T-cell (primary cell): ENCODE measurements around the gene STX16. TPM values are rescaled to one million over a fixed set of nuclear protein-coding genes. Genes with fewer than 3 reads are reported as not detected.
"Not testable (repeated sequence)": the region's sequence is repeated elsewhere in the genome, so short reads cannot be mapped to it uniquely, and the experiment has no call there.

Experiments used
- ATAC-seq, 4 experiments: fragments of 200-7000 bp in 3 of 4; fragments of 150-1000 bp in 1 of 4; cut with Tn5 transposase; replicated peaks in 1 of 4; 1 replicate in 3 of 4; 2 replicates in 1 of 4; pipeline ENCODE4 v1.10.0; 2021; ENCODE audit warnings: moderate library complexity in 3 of 4, mild to moderate bottlenecking in 2 of 4, moderate number of reproducible peaks in 1 of 4
- CTCF ChIA-PET, 2 donors: fragments of 300-600 bp; sonication (Branson Sonifier 250); formaldehyde crosslinking; loops; one replicate each; lab custom pipeline; 2022; ENCODE audit warnings: antibody characterized with exemption in 2 of 2; lab: Charles Lee
- POLR2A ChIA-PET, 2 donors: fragments of 300-600 bp; sonication (Branson Sonifier 250); formaldehyde crosslinking; loops; one replicate each; lab custom pipeline; 2022; ENCODE audit warnings: antibody characterized with exemption in 2 of 2; lab: Charles Lee
- DNase-seq, 35 experiments: peaks; one replicate each; pipeline versions ENCODE4 v3.0.0 to v3.0.0-alpha.2; 2013 to 2023
- H3K27ac ChIP-seq: one replicate; pipeline ENCODE4 v1.5.1; 2013; ENCODE audit warnings: low read length
- H3K27me3 ChIP-seq, 2 experiments: replicated peaks in 1 of 2; 1 replicate in 1 of 2; 2 replicates in 1 of 2; pipeline versions ENCODE4 v1.6.1 to v1.7.0; 2013; ENCODE audit warnings: low read length in 1 of 2, mixed read lengths in 1 of 2; ENCODE audit not compliant: control insufficient read depth in 2 of 2, insufficient read depth in 2 of 2; ENCODE audit errors: extremely low read depth in 1 of 2
- H3K36me3 ChIP-seq, 2 donors: 1 replicate in 1 of 2; 2 replicates in 1 of 2; pipeline versions ENCODE4 v1.6.1 to v1.7.0; 2013; ENCODE audit warnings: low read length in 1 of 2; ENCODE audit not compliant: control insufficient read depth in 2 of 2, insufficient read depth in 1 of 2; ENCODE audit errors: extremely low read depth in 1 of 2
- H3K4me1 ChIP-seq, 2 experiments: 1 replicate in 1 of 2; 2 replicates in 1 of 2; pipeline versions ENCODE4 v1.6.1 to v1.7.0; 2013; ENCODE audit warnings: low read length in 2 of 2, mixed read lengths in 1 of 2; ENCODE audit not compliant: insufficient read depth in 2 of 2, control insufficient read depth in 1 of 2; ENCODE audit errors: extremely low read depth in 1 of 2
- H3K4me3 ChIP-seq, 2 donors: 1 replicate in 1 of 2; 2 replicates in 1 of 2; pipeline versions ENCODE4 v1.5.1 to v1.7.0; 2013; ENCODE audit warnings: mild to moderate bottlenecking in 2 of 2, low read length in 1 of 2, moderate library complexity in 1 of 2; ENCODE audit not compliant: control insufficient read depth in 1 of 2; ENCODE audit errors: extremely low read depth in 1 of 2
- H3K9me3 ChIP-seq: 2 replicates; pipeline ENCODE4 v1.7.0; 2013
- H3K27ac Mint-ChIP-seq, 2 donors: one replicate each; pipeline ENCODE4 v1.8.0; 2020 to 2021; ENCODE audit warnings: mild to moderate bottlenecking in 2 of 2, mixed read lengths in 2 of 2
- H3K27me3 Mint-ChIP-seq, 2 donors: one replicate each; pipeline ENCODE4 v1.8.0; 2021 to 2022; ENCODE audit warnings: mixed read lengths in 2 of 2
- H3K36me3 Mint-ChIP-seq: one replicate; pipeline ENCODE4 v1.8.0; 2021; ENCODE audit warnings: mixed read lengths
- H3K4me1 Mint-ChIP-seq, 3 donors: one replicate each; pipeline ENCODE4 v1.8.0; 2020 to 2022; ENCODE audit warnings: mixed read lengths in 3 of 3, mild to moderate bottlenecking in 1 of 3
- H3K4me3 Mint-ChIP-seq, 3 donors: one replicate each; pipeline ENCODE4 v1.8.0; 2020 to 2022; ENCODE audit warnings: mild to moderate bottlenecking in 3 of 3, mixed read lengths in 3 of 3, moderate library complexity in 3 of 3
- H3K9me3 Mint-ChIP-seq, 3 donors: one replicate each; pipeline ENCODE4 v1.8.0; 2020 to 2022; ENCODE audit warnings: mixed read lengths in 3 of 3
- WGBS: methylation state at CpG from one replicate; pipeline ENCODE4 v1.1.5; 2013; ENCODE audit warnings: missing lambda C conversion rate; ENCODE audit not compliant: insufficient coverage; 5-methylcytosine and 5-hydroxymethylcytosine counted together
- total RNA-seq, 35 experiments: library from RNA in 6 of 35; stranded (reverse) in 6 of 35; fragments of 120-200 nt in 1 of 35; gene quantifications; one replicate each; pipeline versions ENCODE4 v1.2.1 to v1.2.4 and lab custom pipeline; 2013 to 2026

The STX16 gene
- total RNA-seq, 5 donors from 2014 or later (not counting 1 experiment from before 2014, with no cell fraction given), result 154 to 213 (median 178) TPM

DNA sequence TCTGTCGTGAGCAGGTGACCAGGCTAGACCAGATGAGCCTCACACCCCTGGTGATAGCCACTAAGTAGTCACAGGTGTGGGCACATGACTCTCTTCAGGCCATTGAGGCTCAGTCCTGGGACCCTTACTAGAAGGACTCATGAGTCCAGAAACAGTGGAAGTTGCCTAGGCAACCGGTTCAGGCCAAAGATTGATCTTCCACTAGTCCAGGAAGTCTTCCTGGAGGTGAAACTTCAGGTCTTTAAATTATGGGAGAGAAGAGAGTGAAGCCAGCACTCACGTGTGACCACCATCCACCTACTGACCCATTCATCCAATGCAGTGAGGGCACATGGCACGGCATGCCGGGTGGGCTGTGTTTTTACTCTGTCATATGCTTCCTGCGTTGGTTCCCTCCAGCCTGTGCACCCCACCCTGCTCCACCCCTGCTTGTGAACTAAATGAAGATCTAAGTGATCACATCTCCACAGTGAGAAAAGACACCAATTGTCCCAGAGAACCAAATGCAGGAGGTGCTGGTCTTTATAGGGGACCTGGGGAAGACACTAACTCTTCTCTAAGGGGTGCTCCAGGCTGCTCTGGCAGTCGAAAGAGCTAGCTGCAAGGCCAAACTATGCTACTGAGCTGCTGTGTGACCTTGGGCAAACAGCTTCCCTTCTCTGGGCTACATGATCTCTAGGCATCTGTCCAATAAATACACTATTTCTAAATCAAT, 12.5 kb upstream of the STX16 start:
- ATAC-seq (no peak), DNase-seq (peak in 1 of 35 experiments; percentile 13)
- H3K36me3 ChIP-seq, result no peaks in the 10 kb centered on the region
- CTCF ChIA-PET, result interaction anchor here in 1 of 2 donors (0.6 kb wide), 1 partner anchor 207 kb away, joined by 3 read pairs; no protein-coding TSS in a partner anchor
- Mint-ChIP-seq H3K27ac (no peak overlapping the region), H3K4me3 (no peak overlapping the region), H3K36me3 (no peaks in the 10 kb centered on the region), H3K4me1 (peaks cover 16 to 30% (median 27%) of the 10 kb centered on the region in 3 donors), H3K9me3 (no peaks in the 10 kb centered on the region), H3K27me3 (peaks cover 7 to 15% of the 10 kb centered on the region in 2 donors)
- POLR2A ChIA-PET, result no interaction called here
- no peak overlapping the region for H3K4me3 ChIP-seq
- H3K27me3 ChIP-seq, result peaks cover 0 to 12% of the 10 kb centered on the region in 2 experiments
- WGBS, result 100% methylated on average over 1 of the region's 7 CpGs
- H3K9me3 ChIP-seq, result no peaks in the 10 kb centered on the region
- no peak overlapping the region for H3K27ac ChIP-seq
- H3K4me1 ChIP-seq, result peaks cover 3 to 14% of the 10 kb centered on the region in 2 experiments

DNA sequence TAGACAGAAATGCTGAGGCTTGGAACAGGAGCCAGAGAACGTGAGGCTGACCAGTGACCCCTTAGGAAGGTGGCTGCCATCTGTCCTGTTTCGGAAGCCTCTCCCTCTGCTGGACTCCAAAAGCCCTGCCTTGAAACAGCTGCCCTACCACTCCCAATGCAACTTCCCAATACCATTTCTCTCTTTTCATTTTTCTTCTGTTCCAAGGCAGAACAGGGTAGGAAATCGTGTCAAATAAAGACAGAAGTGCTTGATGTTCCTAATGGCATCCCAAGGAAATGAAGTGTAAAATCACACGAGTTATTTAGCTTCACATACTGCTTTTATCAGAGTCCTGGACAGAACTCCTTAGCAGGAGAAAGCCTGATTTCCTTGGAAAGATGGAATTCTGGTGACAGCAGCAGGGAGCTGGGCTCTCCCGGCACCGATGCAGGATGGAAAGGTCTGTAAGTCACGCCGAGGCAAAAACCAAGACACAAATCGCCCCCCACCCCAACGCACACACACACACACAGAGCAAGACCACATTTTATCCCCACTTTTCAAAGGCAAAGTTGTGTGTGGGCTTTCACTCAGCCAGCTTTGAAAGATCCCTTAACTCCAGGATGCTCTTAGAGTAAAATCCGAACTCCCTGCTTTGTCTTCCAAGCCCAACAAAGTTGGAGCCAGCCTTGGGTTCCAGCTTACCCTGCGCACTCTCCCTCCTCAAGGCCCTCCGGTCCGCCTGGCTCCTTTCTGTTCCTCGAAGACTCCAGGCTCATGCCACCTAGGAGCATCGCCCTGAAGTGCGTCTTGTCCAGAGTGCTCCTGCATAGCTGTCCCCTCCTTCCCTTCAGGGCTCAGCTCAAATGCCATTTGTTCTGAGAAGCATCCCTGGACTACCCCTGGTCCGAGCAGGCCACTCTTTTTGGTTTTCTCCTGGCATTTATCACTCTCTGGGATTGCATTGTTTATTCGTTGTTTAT, 11.6 kb upstream of the STX16 start:
- H3K4me1 Mint-ChIP-seq, result peaks cover 9 to 24% (median 20%) of the 10 kb centered on the region in 3 donors
- H3K4me3 ChIP-seq, result no peak overlapping the region
- no peak overlapping the region for H3K4me3 Mint-ChIP-seq
- peaks cover 3 to 9% of the 10 kb centered on the region in 2 experiments for H3K4me1 ChIP-seq
- H3K9me3 ChIP-seq, result no peaks in the 10 kb centered on the region
- H3K36me3 ChIP-seq, result no peaks in the 10 kb centered on the region
- CTCF ChIA-PET, result interaction anchor here in 1 of 2 donors (0.6 kb wide), 1 partner anchor 208 kb away, joined by 3 read pairs; no protein-coding TSS in a partner anchor
- WGBS, result 86% methylated on average over 14 of the region's 19 CpGs
- H3K27ac ChIP-seq, result no peak overlapping the region
- H3K36me3 Mint-ChIP-seq, result no peaks in the 10 kb centered on the region
- H3K27me3 ChIP-seq, result peaks cover 0 to 12% of the 10 kb centered on the region in 2 experiments
- no peak overlapping the region for H3K27ac Mint-ChIP-seq
- POLR2A ChIA-PET, result no interaction called here
- ATAC-seq, result no peak
- H3K9me3 Mint-ChIP-seq, result no peaks in the 10 kb centered on the region
- DNase-seq, result peak in 1 of 35 experiments; percentile 3
- H3K27me3 Mint-ChIP-seq, result peaks cover 7 to 15% of the 10 kb centered on the region in 2 donors

DNA sequence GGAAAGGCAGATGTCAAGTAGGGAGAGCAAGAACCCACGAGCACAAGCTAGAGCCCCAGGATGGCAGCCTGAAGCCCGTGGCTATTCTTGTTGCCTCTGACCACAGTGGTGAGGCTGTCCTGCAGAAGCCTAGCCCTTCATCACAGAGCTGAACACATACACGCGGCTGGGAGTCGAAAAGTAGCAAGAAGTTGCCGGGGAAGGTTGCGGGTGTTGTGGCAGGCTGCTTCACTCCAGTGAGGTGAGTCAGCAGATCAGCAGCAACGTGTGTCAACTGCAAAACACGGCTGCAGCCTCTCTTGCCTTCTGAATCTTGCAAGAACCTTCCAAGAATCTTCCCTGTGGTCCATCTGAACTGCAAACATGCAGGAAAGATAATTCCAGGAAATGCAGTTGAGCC, 10.6 kb upstream of the STX16 start:
- ATAC-seq (no peak), DNase-seq (no peak)
- H3K4me1 Mint-ChIP-seq, result peaks cover 2 to 14% (median 10%) of the 10 kb centered on the region in 3 donors
- H3K36me3 ChIP-seq, result no peaks in the 10 kb centered on the region
- H3K4me1 ChIP-seq, result no peaks in the 10 kb centered on the region
- no peaks in the 10 kb centered on the region for H3K9me3 ChIP-seq
- H3K4me3 ChIP-seq, result no peak overlapping the region
- no peak overlapping the region for H3K27ac ChIP-seq
- H3K27ac Mint-ChIP-seq, result no peak overlapping the region
- 44% methylated on average over 5 of the region's 9 CpGs for WGBS
- no peak overlapping the region for H3K4me3 Mint-ChIP-seq
- POLR2A ChIA-PET, result no interaction called here
- no peaks in the 10 kb centered on the region for H3K36me3 Mint-ChIP-seq
- CTCF ChIA-PET, result no interaction called here
- H3K9me3 Mint-ChIP-seq, result no peaks in the 10 kb centered on the region
- peaks cover 7 to 15% of the 10 kb centered on the region in 2 donors for H3K27me3 Mint-ChIP-seq
- H3K27me3 ChIP-seq, result peaks cover 0 to 12% of the 10 kb centered on the region in 2 experiments

DNA sequence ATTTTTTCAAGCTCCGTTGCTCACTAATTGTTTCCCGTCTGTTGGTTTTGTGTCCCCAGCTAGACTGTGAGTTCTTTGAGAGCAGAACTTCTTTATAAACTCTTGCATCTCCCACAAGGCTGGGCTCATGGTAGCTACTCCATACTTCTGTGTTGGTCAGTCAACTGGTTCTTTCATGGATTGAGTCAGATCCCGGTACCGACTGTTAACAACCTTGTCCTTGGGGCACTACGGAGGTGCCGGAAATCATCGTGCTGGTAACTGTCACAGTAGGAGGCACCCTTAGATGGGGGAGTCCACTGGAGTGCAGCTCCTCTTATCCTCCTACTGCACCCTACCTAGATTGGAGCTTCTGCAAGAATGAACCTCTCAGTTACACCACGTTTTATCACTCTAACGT, 8.6 kb upstream of the STX16 start:
- Mint-ChIP-seq H3K27me3 (peaks cover 7 to 16% of the 10 kb centered on the region in 2 donors), H3K36me3 (no peaks in the 10 kb centered on the region), H3K4me1 (peaks cover 0 to 5% (median 2%) of the 10 kb centered on the region in 3 donors), H3K9me3 (no peaks in the 10 kb centered on the region), H3K4me3 (no peak overlapping the region), H3K27ac (no peak overlapping the region)
- 88% methylated on average over 7 of the region's 9 CpGs for WGBS
- Histone ChIP-seq H3K27ac (no peak overlapping the region), H3K27me3 (peaks cover 0 to 12% of the 10 kb centered on the region in 2 experiments), H3K36me3 (no peaks in the 10 kb centered on the region), H3K4me3 (no peak overlapping the region), H3K9me3 (no peaks in the 10 kb centered on the region), H3K4me1 (no peaks in the 10 kb centered on the region)
- POLR2A ChIA-PET, result no interaction called here
- ATAC-seq (no peak), DNase-seq (no peak)
- CTCF ChIA-PET, result no interaction called here

DNA sequence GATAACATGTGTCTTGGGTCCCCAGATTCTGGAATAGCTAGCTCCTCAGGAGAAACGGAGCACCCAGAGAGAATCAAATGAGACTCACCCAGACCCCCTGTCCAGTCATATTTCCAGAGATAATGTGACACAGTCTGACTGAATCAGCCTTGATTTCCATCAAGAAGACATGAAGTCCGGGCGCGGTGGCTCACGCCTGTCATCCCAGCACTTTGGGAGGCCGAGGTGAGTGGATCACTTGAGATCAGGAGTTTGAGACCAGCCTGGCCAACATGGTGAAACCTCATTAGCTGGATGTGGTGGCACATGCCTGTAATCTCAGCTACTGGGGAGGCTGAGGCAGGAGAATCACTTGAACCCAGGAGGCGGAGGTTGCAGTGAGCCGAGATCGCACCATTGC, 8.2 kb upstream of the STX16 start:
- H3K4me1 ChIP-seq, CTCF ChIA-PET, POLR2A ChIA-PET, ATAC-seq, H3K9me3 ChIP-seq, H3K27ac Mint-ChIP-seq, H3K4me1 Mint-ChIP-seq, H3K4me3 Mint-ChIP-seq, H3K27ac ChIP-seq, H3K36me3 ChIP-seq, H3K4me3 ChIP-seq, DNase-seq, H3K36me3 Mint-ChIP-seq, H3K9me3 Mint-ChIP-seq: not testable (repeated sequence)
- WGBS, result 84% methylated on average over 7 of the region's 9 CpGs
- H3K27me3 ChIP-seq, result peaks cover 0 to 12% of the 10 kb centered on the region in 2 experiments
- peaks cover 7 to 16% of the 10 kb centered on the region in 2 donors for H3K27me3 Mint-ChIP-seq

DNA sequence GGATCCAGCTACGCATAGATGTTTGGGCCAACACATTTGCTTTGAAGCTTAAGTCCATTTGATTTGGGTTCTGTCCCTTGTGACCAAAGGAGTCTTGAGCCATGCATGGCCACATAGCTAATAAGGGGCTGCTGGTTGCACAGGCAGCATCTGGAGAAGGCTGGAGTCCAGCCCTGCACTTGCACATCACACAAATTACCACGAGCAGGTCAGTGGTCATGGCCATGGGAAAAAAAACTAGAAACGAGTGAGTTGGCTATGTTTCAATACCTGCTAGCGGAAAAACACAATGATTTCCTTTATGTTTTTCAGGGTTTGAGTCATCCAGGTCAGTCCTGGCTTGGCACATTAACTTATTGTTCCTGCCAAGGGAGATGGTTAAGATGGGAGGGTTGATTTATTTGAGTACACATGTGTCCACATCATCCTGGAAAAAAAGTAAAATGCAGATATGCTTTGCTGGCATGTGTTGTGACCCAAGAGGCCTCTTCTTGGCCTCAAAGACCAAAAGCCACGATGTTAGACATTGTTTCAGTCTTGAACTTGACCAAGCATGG, 5.6 kb upstream of the STX16 start:
- H3K4me1 ChIP-seq, result peaks cover 0 to 6% of the 10 kb centered on the region in 2 experiments
- WGBS, result 61% methylated on average over 5 of the region's 5 CpGs
- POLR2A ChIA-PET, result no interaction called here
- H3K4me3 ChIP-seq, result no peak overlapping the region
- no peak for ATAC-seq
- Mint-ChIP-seq H3K4me3 (no peak overlapping the region), H3K4me1 (peaks cover 3 to 6% (median 5%) of the 10 kb centered on the region in 3 donors), H3K27ac (no peak overlapping the region), H3K9me3 (no peaks in the 10 kb centered on the region), H3K27me3 (peaks cover 0 to 6% of the 10 kb centered on the region in 2 donors), H3K36me3 (no peaks in the 10 kb centered on the region)
- H3K36me3 ChIP-seq, result no peaks in the 10 kb centered on the region
- H3K9me3 ChIP-seq, result no peaks in the 10 kb centered on the region
- no peak for DNase-seq
- CTCF ChIA-PET, result interaction anchor here (0.7 kb wide), 3 partner anchors 12 to 214 kb away, joined by 3 read pairs; no protein-coding TSS in a partner anchor
- no peak overlapping the region for H3K27ac ChIP-seq
- H3K27me3 ChIP-seq, result peaks cover 0 to 3% of the 10 kb centered on the region in 2 experiments
